GM18868 (cell line): ENCODE data around the gene KLKB1.
"Not testable (repeated sequence)": the region's sequence is repeated elsewhere in the genome, so short reads cannot be mapped to it uniquely, and the experiment has no call there.

ENCODE experiments used
- ATAC-seq: cut with Tn5 transposase; IDR thresholded peaks from one replicate; pipeline ENCODE4 v1.9.1; 2021; ENCODE audit warnings: mild to moderate bottlenecking, moderate library complexity; ENCODE audit not compliant: unreplicated experiment

Gene KLKB1

DNA sequence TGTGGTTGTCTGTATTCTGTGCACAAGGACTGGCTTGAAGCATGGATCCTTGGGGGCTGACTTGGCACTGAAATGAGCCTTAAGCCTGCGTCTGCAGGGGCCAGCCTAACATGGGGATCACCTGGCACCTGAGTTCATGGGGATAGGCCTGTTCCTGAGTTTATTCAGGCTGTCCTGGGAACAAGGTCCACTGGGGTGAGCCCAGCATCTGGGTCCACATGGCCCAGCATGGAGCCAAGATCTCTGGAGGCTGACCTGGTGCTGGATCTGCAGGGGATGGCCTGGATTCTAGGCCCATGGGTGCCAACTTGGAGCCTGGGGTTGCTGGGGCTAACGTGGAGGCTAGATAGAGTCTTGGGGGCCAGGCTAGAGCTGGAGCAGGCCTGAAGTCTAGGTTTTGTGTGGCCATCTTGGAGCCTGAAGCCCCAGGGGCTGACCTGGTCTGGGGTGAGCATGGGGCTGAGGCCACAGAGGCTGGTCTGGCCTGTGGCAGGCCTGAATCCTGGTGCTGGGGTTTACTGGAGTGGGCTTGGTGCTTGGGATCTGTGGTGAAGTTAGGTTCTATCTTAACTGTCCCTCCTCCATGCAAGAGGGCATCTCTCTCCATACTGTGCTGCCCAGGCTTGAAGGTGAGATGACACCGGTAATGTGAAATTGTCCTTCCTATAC lies 652 bp upstream of the KLKB1 start:
- ATAC-seq: no peak

GRCh38 chr4:186227744-186228513 lies 622 bp downstream of the KLKB1 start:
- ATAC-seq: no peak

- ATAC-seq: no peak
Measured at GRCh38 chr4:186228514-186228894, 1.2 kb downstream of the KLKB1 start.

DNA sequence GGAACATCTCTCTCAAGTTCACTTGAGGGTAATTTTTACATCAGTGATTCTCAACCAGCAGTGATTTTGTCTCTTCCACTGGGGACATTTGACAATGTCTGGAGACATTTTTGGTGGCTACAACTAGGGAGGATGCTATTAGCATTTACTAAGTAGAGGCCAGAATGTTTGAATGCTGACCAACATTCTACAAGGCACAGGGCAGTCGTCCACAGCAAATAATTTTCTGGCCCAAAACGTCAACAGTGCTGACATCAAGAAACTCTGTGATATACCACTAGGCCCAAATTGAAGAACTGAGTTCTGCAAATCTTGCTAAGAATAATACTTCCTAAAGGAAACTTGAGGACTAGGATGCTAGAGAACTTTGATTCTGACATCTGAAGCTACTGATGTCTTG lies 7.1 kb downstream of the KLKB1 start:
- no peak for ATAC-seq

- ATAC-seq: no peak
Measured at GRCh38 chr4:186236126-186236525, 8.8 kb downstream of the KLKB1 start.

- ATAC-seq: no peak
Measured at GRCh38 chr4:186240452-186240847, 13.1 kb downstream of the KLKB1 start.

DNA sequence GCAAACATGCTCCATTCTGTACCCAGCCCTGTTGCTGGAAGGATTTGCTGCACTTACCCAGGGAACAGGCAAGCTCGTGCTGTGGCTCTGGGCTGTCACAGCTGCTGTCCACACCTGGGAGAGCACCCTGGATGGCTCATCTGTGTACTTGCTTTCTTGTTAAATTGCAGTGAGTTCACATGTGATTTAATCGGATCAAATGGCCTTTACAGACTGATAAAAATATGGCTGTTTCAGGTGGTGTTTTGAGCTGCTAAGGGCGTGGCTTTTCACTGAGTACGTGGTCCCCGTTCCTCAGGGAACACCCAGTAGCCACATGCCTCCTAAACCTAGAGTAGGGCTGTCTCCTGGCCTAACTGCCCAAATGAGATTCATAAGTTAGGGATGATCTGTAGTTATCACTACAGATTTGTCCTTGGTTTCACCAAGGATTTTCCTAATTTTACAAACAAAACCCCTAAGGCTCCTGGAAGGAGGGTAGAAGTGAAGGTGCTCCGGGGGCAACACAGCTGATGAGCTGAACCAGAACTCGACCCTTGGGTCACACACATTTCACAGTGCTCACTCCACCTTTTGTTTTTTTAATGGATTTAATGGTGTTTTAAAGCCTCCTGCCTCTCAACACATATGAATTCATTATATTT lies 13.7 kb downstream of the KLKB1 start:
- no peak for ATAC-seq

DNA sequence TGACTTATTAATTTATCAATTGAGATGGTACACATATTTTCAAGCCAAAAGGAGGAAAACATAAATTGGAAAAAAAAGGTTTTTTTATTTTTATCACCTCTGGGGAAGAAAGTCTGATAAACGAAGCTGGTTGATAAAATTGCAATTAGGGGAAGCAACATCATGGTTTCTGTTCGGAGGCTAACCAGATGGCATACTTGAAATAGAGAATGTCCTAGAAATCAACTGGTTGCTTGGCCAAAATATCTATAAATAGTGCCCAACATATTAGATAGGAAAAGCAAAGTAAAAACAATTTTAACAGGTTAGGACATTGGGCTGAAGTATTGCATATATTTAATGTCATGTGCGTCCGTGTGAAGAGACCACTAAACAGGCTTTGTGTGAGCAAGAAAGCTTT lies 14.3 kb downstream of the KLKB1 start:
- ATAC-seq: no peak

- ATAC-seq: not testable (repeated sequence)
Measured at GRCh38 chr4:186242031-186242430, 14.7 kb downstream of the KLKB1 start.

DNA sequence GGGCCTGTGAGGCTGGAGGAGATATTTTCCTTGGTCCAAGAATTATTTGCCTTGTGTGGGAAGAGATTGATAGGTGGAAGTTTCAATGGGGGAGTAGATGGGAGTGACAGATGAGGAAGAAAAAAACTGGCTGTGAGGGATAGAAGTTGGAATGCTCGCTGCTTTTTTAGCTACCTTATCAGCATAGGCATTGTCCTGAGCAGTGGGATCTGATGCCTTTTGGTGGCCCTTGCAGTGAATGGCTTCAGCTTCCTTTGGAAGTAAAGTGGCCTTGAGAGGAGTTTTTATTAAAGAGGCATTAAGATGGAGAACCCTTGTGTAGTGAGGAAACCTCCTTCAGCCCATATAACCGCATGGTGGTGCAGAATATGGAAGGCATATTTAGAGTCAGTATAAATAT lies 16.0 kb downstream of the KLKB1 start:
- no peak for ATAC-seq

GRCh38 chr4:186244835-186245234 lies 17.5 kb downstream of the KLKB1 start:
- ATAC-seq: no peak

GRCh38 chr4:186247062-186247752 lies 19.9 kb downstream of the KLKB1 start:
- ATAC-seq: not testable (repeated sequence)

DNA sequence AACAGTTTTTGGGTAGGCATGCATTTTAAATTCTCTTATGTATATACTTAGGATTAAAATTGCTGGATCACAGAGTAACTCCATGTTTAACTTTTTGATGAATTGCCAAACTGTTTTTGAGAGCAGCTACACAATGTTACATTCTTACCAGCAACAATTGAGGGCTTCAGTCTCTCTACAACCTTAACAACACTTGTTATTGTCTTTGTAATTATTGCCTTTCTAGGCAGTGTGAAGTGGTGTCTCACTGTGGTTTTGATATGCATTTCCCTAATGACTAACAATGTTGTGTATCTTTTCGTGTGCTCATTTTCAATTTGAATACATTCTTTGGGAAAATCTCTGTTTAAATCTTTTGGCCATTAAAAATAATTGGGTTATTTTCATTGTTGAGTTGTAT lies 21.3 kb downstream of the KLKB1 start:
- ATAC-seq: no peak

DNA sequence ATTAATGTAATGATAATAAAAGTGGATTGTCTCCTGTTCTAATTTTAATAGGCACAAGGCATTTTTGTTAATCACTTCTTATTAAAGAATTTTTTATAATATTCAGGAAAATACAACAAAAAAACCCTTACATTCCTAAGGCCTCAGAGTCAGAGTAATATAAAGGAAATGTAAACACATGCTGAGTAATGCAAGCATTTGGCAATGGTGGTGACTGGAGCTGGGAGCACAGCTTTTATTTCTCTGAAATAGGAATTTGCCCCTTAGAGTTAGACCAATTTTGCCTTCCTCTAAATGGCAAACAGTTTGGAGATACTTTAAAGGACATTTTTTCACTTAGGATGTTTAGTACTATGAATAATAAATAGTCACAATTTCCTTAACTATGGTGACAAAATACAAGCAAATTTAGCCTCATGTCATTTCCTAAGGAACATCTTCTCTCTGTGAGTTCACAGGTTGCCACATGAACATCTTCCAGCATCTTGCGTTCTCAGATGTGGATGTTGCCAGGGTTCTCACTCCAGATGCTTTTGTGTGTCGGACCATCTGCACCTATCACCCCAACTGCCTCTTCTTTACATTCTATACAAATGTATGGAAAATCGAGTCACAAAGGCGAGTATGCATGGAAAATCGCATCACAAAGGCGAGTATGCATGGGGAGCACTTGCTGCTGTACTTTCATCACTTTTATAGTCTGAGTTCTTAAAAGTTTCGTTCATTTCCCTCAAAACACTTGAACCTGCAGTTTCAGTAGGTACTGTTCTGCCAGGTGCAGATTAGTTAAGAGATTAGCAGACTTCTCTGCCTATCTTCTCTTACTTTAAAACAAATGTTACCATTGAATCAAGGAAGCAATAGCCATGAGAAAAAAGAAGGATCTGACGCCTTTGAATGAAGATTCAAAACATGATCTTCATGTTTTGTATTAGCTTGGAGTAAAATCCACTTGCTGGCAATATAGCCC lies 22.8 kb downstream of the KLKB1 start:
- ATAC-seq: no peak

GRCh38 chr4:186250760-186251159 lies 23.5 kb downstream of the KLKB1 start:
- ATAC-seq: no peak

DNA sequence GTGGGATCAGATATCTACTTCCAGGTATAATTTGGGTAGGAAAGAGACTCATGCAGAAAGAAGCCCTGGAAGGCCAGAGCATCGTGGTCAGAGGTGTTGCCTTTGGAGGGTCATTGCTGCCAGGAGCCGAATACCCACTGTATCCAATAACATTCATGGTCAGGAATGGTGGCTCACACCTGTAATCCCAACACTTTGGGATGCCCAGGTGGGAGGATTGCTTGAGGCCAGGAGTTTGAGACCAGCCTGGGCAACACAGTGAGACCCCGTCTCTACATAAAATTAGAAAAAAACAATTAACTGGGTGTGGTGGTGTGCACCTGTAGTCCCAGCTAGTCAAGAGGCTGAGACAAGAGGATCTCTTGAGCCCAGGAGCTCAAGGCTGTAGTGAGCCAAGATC lies 27.8 kb downstream of the KLKB1 start:
- ATAC-seq: no peak

DNA sequence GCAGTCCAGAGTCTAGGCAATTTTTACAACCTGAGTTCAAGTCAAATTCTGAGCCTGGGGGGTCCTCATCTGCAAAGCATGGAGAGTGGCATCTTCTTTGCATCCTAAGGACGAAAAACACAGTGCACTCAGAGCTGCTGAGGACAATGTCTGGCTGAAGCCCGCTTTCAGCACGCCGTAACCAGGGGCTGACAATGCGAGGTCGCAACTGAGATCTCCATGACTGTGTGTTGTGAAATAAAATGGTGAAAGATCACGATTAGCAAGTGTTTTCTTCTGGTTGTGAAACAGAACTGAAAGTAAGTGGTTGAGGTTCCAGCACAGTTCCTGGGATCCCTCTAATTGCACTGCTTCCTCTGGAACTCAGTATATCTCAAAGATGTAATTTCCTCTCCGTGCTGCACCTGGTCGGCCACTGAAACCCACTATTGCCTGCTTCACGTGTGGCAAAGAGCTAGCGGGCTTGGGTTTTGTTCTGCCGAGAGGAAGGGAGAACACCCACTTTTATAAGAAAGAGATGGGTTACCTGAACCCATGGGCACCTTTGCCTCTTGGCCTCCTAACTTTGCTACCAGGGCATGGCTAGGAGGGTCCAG lies 31.0 kb downstream of the KLKB1 start:
- ATAC-seq: no peak

GRCh38 chr4:186260117-186260503 lies 32.8 kb downstream of the KLKB1 start:
- no peak for ATAC-seq

DNA sequence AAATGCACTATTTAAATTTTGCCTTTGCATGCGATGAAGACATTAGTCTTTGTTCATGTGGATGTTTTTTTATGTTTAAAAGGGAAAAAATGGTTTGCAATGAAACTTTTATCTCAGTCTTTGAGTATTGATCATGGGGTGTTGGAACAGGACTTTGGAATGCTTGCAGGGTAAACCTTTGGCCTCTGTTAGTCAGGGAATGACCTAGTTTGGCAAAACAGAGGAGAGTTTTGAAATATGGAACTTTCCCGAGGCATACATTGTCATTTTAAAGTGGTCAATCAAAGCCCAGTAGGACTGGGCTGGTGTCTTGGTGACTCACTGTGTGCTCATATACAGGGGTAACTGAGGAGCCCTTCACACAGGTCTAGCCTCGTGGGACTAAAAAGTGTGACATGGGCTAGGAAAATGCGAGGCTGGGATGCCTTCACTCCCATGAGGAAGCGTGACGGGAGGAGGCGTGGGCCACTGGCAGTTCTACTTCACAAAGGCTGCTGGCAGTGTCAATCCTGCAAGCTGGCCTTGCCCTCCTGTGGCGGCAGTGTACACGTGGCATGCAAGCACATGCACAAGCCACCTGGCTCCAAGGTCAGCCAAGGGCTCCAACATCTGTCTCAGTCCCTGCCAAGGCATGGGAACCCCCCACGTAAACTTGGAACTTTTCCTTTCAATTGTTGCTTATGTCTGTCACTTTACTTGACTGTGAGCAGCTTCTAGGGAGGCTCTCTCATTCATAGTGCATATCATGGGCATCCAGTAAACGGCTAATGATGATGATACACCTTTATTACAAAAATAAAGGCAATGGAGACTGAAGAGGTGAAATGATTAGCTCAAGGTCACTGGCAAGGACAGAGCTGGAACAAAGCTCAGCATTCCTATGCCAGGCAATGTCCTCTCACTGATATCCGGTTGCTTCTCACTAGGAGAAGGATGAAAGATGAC lies 33.5 kb downstream of the KLKB1 start:
- ATAC-seq: no peak
